Measurements from ENCODE around the gene CENPO.

Gene CENPO

GRCh38 chr2:24813691-24814137, 20.5 kb downstream of the CENPO start:
- no peaks in the 10 kb centered on the region for H3K27me3 Mint-ChIP-seq
- H3K4me3 Mint-ChIP-seq, result no peak overlapping the region
- no peaks in the 10 kb centered on the region for H3K9me3 Mint-ChIP-seq
- ATAC-seq (no peak), DNase-seq (no peak)
- H3K4me1 Mint-ChIP-seq, result peaks cover 11% of the 10 kb centered on the region
- H3K27ac Mint-ChIP-seq, result no peak overlapping the region

- H3K4me1 Mint-ChIP-seq, result peaks cover 6% of the 10 kb centered on the region
Measured at GRCh38 chr2:24814516-24814915, 21.3 kb downstream of the CENPO start.

GRCh38 chr2:24815171-24815570, 21.9 kb downstream of the CENPO start:
- DNase-seq (no peak), ATAC-seq (no peak)
- peaks cover 6% of the 10 kb centered on the region for H3K4me1 Mint-ChIP-seq
- no peaks in the 10 kb centered on the region for H3K27me3 Mint-ChIP-seq
- no peaks in the 10 kb centered on the region for H3K9me3 Mint-ChIP-seq
- H3K27ac Mint-ChIP-seq, result no peak overlapping the region
- no peak overlapping the region for H3K4me3 Mint-ChIP-seq

More at GRCh38 chr2:24814516-24814915, 21.3 kb downstream of the CENPO start:
- no peak for ATAC-seq
- Mint-ChIP-seq H3K9me3 (no peaks in the 10 kb centered on the region), H3K27me3 (no peaks in the 10 kb centered on the region), H3K27ac (no peak overlapping the region), H3K4me3 (no peak overlapping the region)
- no peak for DNase-seq

- no peak for DNase-seq
Measured at GRCh38 chr2:24816404-24816803, 23.2 kb downstream of the CENPO start.

GRCh38 chr2:24816884-24817283, 23.7 kb downstream of the CENPO start:
- Mint-ChIP-seq H3K4me1 (peaks cover 12% of the 10 kb centered on the region), H3K4me3 (no peak overlapping the region), H3K27ac (no peak overlapping the region), H3K27me3 (no peaks in the 10 kb centered on the region), H3K9me3 (no peaks in the 10 kb centered on the region)
- ATAC-seq (no peak), DNase-seq (no peak)

More at GRCh38 chr2:24816404-24816803, 23.2 kb downstream of the CENPO start:
- no peak for ATAC-seq
- Mint-ChIP-seq H3K4me3 (no peak overlapping the region), H3K9me3 (no peaks in the 10 kb centered on the region), H3K4me1 (peaks cover 10% of the 10 kb centered on the region), H3K27me3 (no peaks in the 10 kb centered on the region), H3K27ac (no peak overlapping the region)

- no peak for DNase-seq
- no peak for ATAC-seq
- H3K9me3 Mint-ChIP-seq, result no peaks in the 10 kb centered on the region
- peak overlapping the region; percentile 42 to 66 for H3K27ac Mint-ChIP-seq
- no peak overlapping the region for H3K4me3 Mint-ChIP-seq
- no peaks in the 10 kb centered on the region for H3K27me3 Mint-ChIP-seq
- peaks cover 12% of the 10 kb centered on the region for H3K4me1 Mint-ChIP-seq
Measured at GRCh38 chr2:24818721-24819167, 25.5 kb downstream of the CENPO start.

- no peak overlapping the region for H3K4me3 Mint-ChIP-seq
- peaks cover 14% of the 10 kb centered on the region for H3K4me1 Mint-ChIP-seq
- peak overlapping the region in 1 of 2 donors; percentile 65 for H3K27ac Mint-ChIP-seq
- ATAC-seq (peak; percentile 7), DNase-seq (no peak)
- no peaks in the 10 kb centered on the region for H3K27me3 Mint-ChIP-seq
- no peaks in the 10 kb centered on the region for H3K9me3 Mint-ChIP-seq
Measured at GRCh38 chr2:24819442-24820174, 26.4 kb downstream of the CENPO start.

GRCh38 chr2:24820175-24820513, 26.9 kb downstream of the CENPO start:
- H3K9me3 Mint-ChIP-seq, result no peaks in the 10 kb centered on the region

GRCh38 chr2:24820598-24821432, 27.6 kb downstream of the CENPO start:
- no peaks in the 10 kb centered on the region for H3K9me3 Mint-ChIP-seq

More at GRCh38 chr2:24820175-24820513, 26.9 kb downstream of the CENPO start:
- no peak overlapping the region for H3K4me3 Mint-ChIP-seq
- no peaks in the 10 kb centered on the region for H3K27me3 Mint-ChIP-seq
- DNase-seq (no peak), ATAC-seq (peak; percentile 6)
- H3K27ac Mint-ChIP-seq, result no peak overlapping the region
- H3K4me1 Mint-ChIP-seq, result peaks cover 18% of the 10 kb centered on the region

GRCh38 chr2:24821433-24821891, 28.2 kb downstream of the CENPO start:
- no peak for DNase-seq
- Mint-ChIP-seq H3K27me3 (no peaks in the 10 kb centered on the region), H3K4me3 (no peak overlapping the region), H3K27ac (peak overlapping the region; percentile 20 to 83), H3K9me3 (no peaks in the 10 kb centered on the region), H3K4me1 (peaks cover 32% of the 10 kb centered on the region)
- no peak for ATAC-seq

More at GRCh38 chr2:24820598-24821432, 27.6 kb downstream of the CENPO start:
- ATAC-seq (no peak), DNase-seq (no peak)
- no peaks in the 10 kb centered on the region for H3K27me3 Mint-ChIP-seq
- H3K4me3 Mint-ChIP-seq, result no peak overlapping the region
- peak overlapping the region; percentile 20 to 77 for H3K27ac Mint-ChIP-seq
- H3K4me1 Mint-ChIP-seq, result peaks cover 25% of the 10 kb centered on the region

GRCh38 chr2:24822049-24822706, 29.0 kb downstream of the CENPO start:
- peaks cover 36% of the 10 kb centered on the region for H3K4me1 Mint-ChIP-seq
- no peaks in the 10 kb centered on the region for H3K9me3 Mint-ChIP-seq
- no peak for ATAC-seq
- no peaks in the 10 kb centered on the region for H3K27me3 Mint-ChIP-seq
- no peak overlapping the region for H3K4me3 Mint-ChIP-seq
- peak overlapping the region in 1 of 2 donors; percentile 63 for H3K27ac Mint-ChIP-seq
- no peak for DNase-seq

- H3K27ac Mint-ChIP-seq, result peak overlapping the region in 1 of 2 donors; percentile 59
- DNase-seq, result peak in 1 of 2 donors; percentile 8
- peaks cover 38% of the 10 kb centered on the region for H3K4me1 Mint-ChIP-seq
- H3K27me3 Mint-ChIP-seq, result no peaks in the 10 kb centered on the region
- H3K4me3 Mint-ChIP-seq, result no peak overlapping the region
- H3K9me3 Mint-ChIP-seq, result no peaks in the 10 kb centered on the region
- ATAC-seq, result no peak
Measured at GRCh38 chr2:24824071-24824588, 30.9 kb downstream of the CENPO start.

- no peak overlapping the region for H3K4me3 Mint-ChIP-seq
- no peaks in the 10 kb centered on the region for H3K27me3 Mint-ChIP-seq
- peak; percentile 21 to 35 for DNase-seq
- peaks cover 38% of the 10 kb centered on the region for H3K4me1 Mint-ChIP-seq
- peak overlapping the region; percentile 47 to 81 for H3K27ac Mint-ChIP-seq
- no peaks in the 10 kb centered on the region for H3K9me3 Mint-ChIP-seq
- ATAC-seq, result no peak
Measured at GRCh38 chr2:24824966-24825882, 32.0 kb downstream of the CENPO start.

Measured in stimulated activated naive CD8-positive, alpha-beta T cell treated with anti-CD3 and anti-CD28 coated beads, Interleukin-15, amount 100 ng/mL, for 72 hours (primary cell).